Left ventricle myocardium superior (tissue), 1 donor: ENCODE results near the gene PTGIR. TPM values are rescaled to one million over a fixed set of nuclear protein-coding genes. Genes with fewer than 3 reads are reported as not detected.

Experiments used
- ATAC-seq: fragments of 200-7000 bp; cut with Tn5 transposase; one replicate; pipeline ENCODE4 v1.9.1; 2020; ENCODE audit warnings: mild to moderate bottlenecking, moderate library complexity
- DNase-seq: peaks from one replicate; pipeline ENCODE4 v3.0.0-alpha.2; 2020
- intact Hi-C: fragments of 100-400 bp; cut with micrococcal nuclease; formaldehyde crosslinking; loops from one replicate; pipeline ENCODE4 v1.11.0; 2022
- long read RNA-seq: library from polyadenylated mRNA; unstranded; transcript quantifications from one replicate; pipeline ENCODE4 v2.0.0, GENCODE V29; 2021
- total RNA-seq: library from RNA; stranded (reverse); fragmentation: NEBNext Ultra II Directional; extraction: Animal tissue kit (Norgen Biotek cat#: 25700); gene quantifications from one replicate; pipeline ENCODE4 v1.2.1, GENCODE V29; 2021
- donor health status: DM: no; HTN: yes; CAD: no; lungs with severe emphysema.

Gene PTGIR
- total RNA-seq, result 3.0 TPM
- long read RNA-seq, partial matches to known transcripts, result 5 of 13 reads
- long read RNA-seq, other reads (novel, unspliced or antisense), result 3 of 13 reads

GRCh38 chr19:46624958-46625661, at the start of gene PTGIR:
TSS of gene PTGIR (minus strand) at chr19:46625089. CDS start at chr19:46624225, 864 bp downstream.
- intact Hi-C loops, result no loop called here
- DNase-seq (peak; percentile 82), ATAC-seq (peak; percentile 81)

- intact Hi-C loops, result no loop called here
- DNase-seq (no peak), ATAC-seq (no peak)
Measured at GRCh38 chr19:46670813-46671212, 45.9 kb upstream of the PTGIR start.

- intact Hi-C loops, result no loop called here
- ATAC-seq (no peak), DNase-seq (no peak)
Measured at GRCh38 chr19:46668662-46669061, 43.8 kb upstream of the PTGIR start.

- ATAC-seq (no peak), DNase-seq (no peak)
- intact Hi-C loops, result no loop called here
Measured at GRCh38 chr19:46665072-46665471, 40.2 kb upstream of the PTGIR start.

- DNase-seq (peak; percentile 86), ATAC-seq (peak; percentile 79)
- intact Hi-C loops, result loop anchor here (2.0 kb wide), 1 partner anchor 45 kb away; no protein-coding TSS in a partner anchor
Measured at GRCh38 chr19:46661735-46662592, 37.1 kb upstream of the PTGIR start.

GRCh38 chr19:46661020-46661731, 36.3 kb upstream of the PTGIR start, which contains the start of gene DACT3:
TSS of gene DACT3 (minus strand) at chr19:46661182. CDS start at chr19:46661064, 118 bp downstream.
- ATAC-seq, result peak; percentile 95
- peak; percentile 100 for DNase-seq
- intact Hi-C loops, result no loop called here

GRCh38 chr19:46660551-46661019, 35.7 kb upstream of the PTGIR start:
- peak; percentile 0 for ATAC-seq
- no peak for DNase-seq
- intact Hi-C loops, result no loop called here

GRCh38 chr19:46660008-46660517, 35.2 kb upstream of the PTGIR start:
- no peak for ATAC-seq
- peak; percentile 41 for DNase-seq
- intact Hi-C loops, result no loop called here

GRCh38 chr19:46659151-46660007, 34.5 kb upstream of the PTGIR start:
- intact Hi-C loops, result no loop called here
- peak; percentile 43 for DNase-seq
- ATAC-seq, result no peak

GRCh38 chr19:46656541-46656940, 31.7 kb upstream of the PTGIR start:
- intact Hi-C loops, result no loop called here
- ATAC-seq, result no peak
- no peak for DNase-seq

- intact Hi-C loops, result no loop called here
- ATAC-seq (peak; percentile 33), DNase-seq (no peak)
Measured at GRCh38 chr19:46654621-46655152, 29.8 kb upstream of the PTGIR start.

GRCh38 chr19:46650445-46650844, 25.6 kb upstream of the PTGIR start:
- DNase-seq (no peak), ATAC-seq (no peak)
- intact Hi-C loops, result no loop called here

- intact Hi-C loops, result no loop called here
Measured at GRCh38 chr19:46648961-46649960, 24.4 kb upstream of the PTGIR start.

GRCh38 chr19:46648060-46648960, 23.4 kb upstream of the PTGIR start:
- DNase-seq (no peak), ATAC-seq (no peak)
- intact Hi-C loops, result no loop called here

More at GRCh38 chr19:46648961-46649960, 24.4 kb upstream of the PTGIR start:
- DNase-seq, result no peak
- no peak for ATAC-seq

- DNase-seq (no peak), ATAC-seq (no peak)
- intact Hi-C loops, result no loop called here
Measured at GRCh38 chr19:46646402-46646801, 21.5 kb upstream of the PTGIR start.

GRCh38 chr19:46644720-46645119, 19.8 kb upstream of the PTGIR start:
- intact Hi-C loops, result no loop called here
- DNase-seq, result no peak
- ATAC-seq, result no peak
